Peyer's patch (tissue), 4 donors: Measurements from ENCODE around the gene ARHGAP15. TPM values are rescaled to one million over a fixed set of nuclear protein-coding genes. Genes with fewer than 3 reads are reported as not detected.

Experiments
- DNase-seq, 3 donors: peaks; one replicate each; pipeline ENCODE4 v3.0.0-alpha.2; 2017 to 2019
- H3K27ac ChIP-seq, 4 donors: fragments of 200-600 bp; sonication (generic); one replicate each; pipeline ENCODE4 v1.5.1; 2016 to 2019
- H3K27me3 ChIP-seq, 2 donors: fragments of 200-600 bp; sonication (generic); one replicate each; pipeline ENCODE4 v1.5.1; 2019
- H3K36me3 ChIP-seq, 3 donors: fragments of 200-600 bp; sonication (generic); one replicate each; pipeline ENCODE4 v1.5.1; 2016 to 2019
- H3K4me1 ChIP-seq, 4 donors: fragments of 200-600 bp; sonication (generic); one replicate each; pipeline ENCODE4 v1.5.1; 2016 to 2019
- H3K4me3 ChIP-seq, 4 donors: fragments of 200-600 bp; sonication (generic); 1 replicate in 3 of 4; 2 replicates in 1 of 4; pipeline ENCODE4 v1.5.1; 2016 to 2019; ENCODE audit warnings: mild to moderate bottlenecking in 1 of 4
- H3K9me3 ChIP-seq, 4 donors: fragments of 200-600 bp; sonication (generic); one replicate each; pipeline ENCODE4 v1.5.1; 2016 to 2019; ENCODE audit warnings: mild to moderate bottlenecking in 1 of 4
- CTCF ChIP-seq, 6 experiments: fragments of 450-650 bp in 4 of 6; fragments of 200-600 bp in 2 of 6; sonication (generic) in 1 of 6; IDR thresholded peaks; one replicate each; pipeline ENCODE4 v1.5.1; 2017 to 2019; ENCODE audit warnings: antibody characterized with exemption in 6 of 6, mild to moderate bottlenecking in 3 of 6, moderate library complexity in 1 of 6
- POLR2A ChIP-seq, 2 donors: fragments of 450-650 bp; IDR thresholded peaks; one replicate each; pipeline ENCODE4 v1.5.1; 2017; ENCODE audit warnings: antibody characterized with exemption in 2 of 2, mild to moderate bottlenecking in 2 of 2, moderate library complexity in 2 of 2
- total RNA-seq, 4 donors: library from RNA; depleted of rRNA; stranded (reverse); fragments of >200 nt; gene quantifications; one replicate each; pipeline ENCODE4 v1.1.0, GENCODE V29; 2016

ARHGAP15 gene
- total RNA-seq, 4 donors from 2014 or later: 6.7 to 203 (median 12.5) TPM

- TF ChIP-seq CTCF (IDR thresholded peaks at IDR 0.05): no peak
- no peak for TF ChIP-seq POLR2A (IDR thresholded peaks at IDR 0.05)
- no peak overlapping the region for H3K27ac ChIP-seq
- H3K4me3 ChIP-seq: no peak overlapping the region
These were observed 422.9 kb downstream of the ARHGAP15 start for GRCh38 chr2:143551971-143552650.

GRCh38 chr2:143553261-143553660 lies 424.0 kb downstream of the ARHGAP15 start:
- no peak for DNase-seq
- H3K4me3 ChIP-seq: no peak overlapping the region
- TF ChIP-seq CTCF (IDR thresholded peaks at IDR 0.05) (no peak), POLR2A (IDR thresholded peaks at IDR 0.05) (no peak)

More at GRCh38 chr2:143551971-143552650, 422.9 kb downstream of the ARHGAP15 start:
- Histone ChIP-seq H3K36me3 (no peaks in the 10 kb centered on the region), H3K9me3 (no peaks in the 10 kb centered on the region), H3K4me1 (no peaks in the 10 kb centered on the region), H3K27me3 (no peaks in the 10 kb centered on the region)
- no peak for DNase-seq

GRCh38 chr2:143558665-143559064 lies 429.4 kb downstream of the ARHGAP15 start:
- TF ChIP-seq POLR2A (IDR thresholded peaks at IDR 0.05): no peak
- no peak for TF ChIP-seq CTCF (IDR thresholded peaks at IDR 0.05)

More at GRCh38 chr2:143553261-143553660, 424.0 kb downstream of the ARHGAP15 start:
- no peak overlapping the region for H3K27ac ChIP-seq
- no peaks in the 10 kb centered on the region for H3K4me1 ChIP-seq
- no peaks in the 10 kb centered on the region for H3K9me3 ChIP-seq
- no peaks in the 10 kb centered on the region for H3K36me3 ChIP-seq
- H3K27me3 ChIP-seq: no peaks in the 10 kb centered on the region

GRCh38 chr2:143559147-143559546 lies 429.9 kb downstream of the ARHGAP15 start:
- Histone ChIP-seq H3K36me3 (no peaks in the 10 kb centered on the region), H3K4me3 (no peak overlapping the region), H3K27me3 (no peaks in the 10 kb centered on the region), H3K4me1 (no peaks in the 10 kb centered on the region), H3K9me3 (no peaks in the 10 kb centered on the region), H3K27ac (no peak overlapping the region)
- no peak for TF ChIP-seq POLR2A (IDR thresholded peaks at IDR 0.05)
- TF ChIP-seq CTCF (IDR thresholded peaks at IDR 0.05): no peak
- no peak for DNase-seq

More at GRCh38 chr2:143558665-143559064, 429.4 kb downstream of the ARHGAP15 start:
- Histone ChIP-seq H3K4me3 (no peak overlapping the region), H3K36me3 (no peaks in the 10 kb centered on the region), H3K27me3 (no peaks in the 10 kb centered on the region), H3K27ac (no peak overlapping the region), H3K4me1 (no peaks in the 10 kb centered on the region), H3K9me3 (no peaks in the 10 kb centered on the region)
- DNase-seq: no peak

GRCh38 chr2:143560724-143561123 lies 431.5 kb downstream of the ARHGAP15 start:
- TF ChIP-seq CTCF (IDR thresholded peaks at IDR 0.05) (no peak), POLR2A (IDR thresholded peaks at IDR 0.05) (no peak)
- Histone ChIP-seq H3K27me3 (no peaks in the 10 kb centered on the region), H3K4me1 (no peaks in the 10 kb centered on the region), H3K9me3 (no peaks in the 10 kb centered on the region), H3K36me3 (no peaks in the 10 kb centered on the region), H3K27ac (no peak overlapping the region), H3K4me3 (no peak overlapping the region)
- no peak for DNase-seq
